ENCODE results near the gene BTBD1.

BTBD1 gene

DNA sequence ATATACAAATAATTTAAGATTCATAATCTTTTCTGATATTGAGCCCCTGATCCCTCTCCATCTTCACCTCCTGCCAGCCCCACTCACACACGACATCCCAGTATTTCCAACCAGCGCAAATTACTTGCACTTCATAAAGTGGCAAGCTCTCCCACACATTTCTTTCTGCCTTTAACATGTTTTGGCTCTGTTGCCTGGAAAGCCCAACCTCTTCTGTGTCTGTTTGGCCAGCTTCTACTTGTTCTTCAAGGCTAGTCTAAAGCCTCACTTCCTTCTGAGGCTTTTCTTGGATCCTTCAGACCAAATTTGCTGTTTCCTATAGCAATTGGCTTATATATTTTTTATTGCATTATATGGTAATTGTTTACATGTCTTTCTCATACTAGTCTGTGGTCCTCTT, 35.3 kb upstream of the BTBD1 start:
- H3K27ac ChIP-seq (ENCODE audit: extremely low read depth, low read depth, low read length), result no peak overlapping the region
- H3K4me1 ChIP-seq (ENCODE audit: control insufficient read depth, insufficient read depth, low read length), result no peaks in the 10 kb centered on the region
- CTCF ChIA-PET, result interaction anchor here (0.6 kb wide), 1 partner anchor 1015 kb away, joined by 3 read pairs; no protein-coding TSS in a partner anchor
- no peaks in the 10 kb centered on the region for H3K36me3 ChIP-seq (ENCODE audit: control insufficient read depth in 2 of 2, insufficient read depth in 1 of 2, low read length in 2 of 2)
- POLR2A ChIA-PET, result no interaction called here
- H3K9me3 ChIP-seq (ENCODE audit: control insufficient read depth, insufficient read depth, low read depth, low read length), result no peaks in the 10 kb centered on the region
- TF ChIP-seq ZNF324 (tag by site-specific recombination; IDR thresholded peaks at IDR 0.05), result no peak
- TF ChIP-seq, protein P1, sequence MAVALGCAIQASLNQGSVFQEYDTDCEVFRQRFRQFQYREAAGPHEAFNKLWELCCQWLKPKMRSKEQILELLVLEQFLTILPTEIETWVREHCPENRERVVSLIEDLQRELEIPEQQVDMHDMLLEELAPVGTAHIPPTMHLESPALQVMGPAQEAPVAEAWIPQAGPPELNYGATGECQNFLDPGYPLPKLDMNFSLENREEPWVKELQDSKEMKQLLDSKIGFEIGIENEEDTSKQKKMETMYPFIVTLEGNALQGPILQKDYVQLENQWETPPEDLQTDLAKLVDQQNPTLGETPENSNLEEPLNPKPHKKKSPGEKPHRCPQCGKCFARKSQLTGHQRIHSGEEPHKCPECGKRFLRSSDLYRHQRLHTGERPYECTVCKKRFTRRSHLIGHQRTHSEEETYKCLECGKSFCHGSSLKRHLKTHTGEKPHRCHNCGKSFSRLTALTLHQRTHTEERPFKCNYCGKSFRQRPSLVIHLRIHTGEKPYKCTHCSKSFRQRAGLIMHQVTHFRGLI (tag by site-specific recombination; IDR thresholded peaks at IDR 0.05), result peak; percentile 71
- H3K4me3 ChIP-seq (ENCODE audit: low read depth, low read length), result no peak overlapping the region

DNA sequence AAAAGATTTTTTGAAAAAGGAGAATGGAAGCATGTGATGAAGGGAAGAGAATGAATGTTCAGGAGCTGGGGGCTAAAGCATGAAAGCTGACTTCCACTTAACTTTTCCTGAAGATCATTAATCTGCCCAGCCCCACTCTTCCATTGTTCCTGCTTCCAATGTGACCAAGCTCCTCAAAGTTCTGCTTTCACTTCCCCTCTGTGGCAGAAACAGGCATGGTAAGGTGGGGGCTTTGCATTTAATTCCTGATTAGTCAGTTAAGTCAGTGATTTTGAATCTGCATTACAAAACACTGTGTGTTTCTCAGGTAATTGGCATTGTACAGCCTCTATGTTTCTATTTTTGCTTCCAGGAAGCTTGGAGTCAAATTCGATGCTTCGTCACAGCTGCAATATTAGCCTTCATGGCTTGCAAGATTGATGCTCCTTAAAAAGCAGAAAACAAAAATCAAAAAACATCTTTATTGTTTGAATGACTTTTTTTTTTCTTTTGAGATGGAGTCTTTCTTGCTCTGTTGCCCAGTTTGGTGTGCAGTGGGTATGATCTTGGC, 33.1 kb upstream of the BTBD1 start:
- CTCF ChIA-PET, result interaction anchor here (1.0 kb wide), 1 partner anchor 14 kb away, joined by 4 read pairs; no protein-coding TSS in a partner anchor
- no peak overlapping the region for H3K27ac ChIP-seq (ENCODE audit: extremely low read depth, low read depth, low read length)
- H3K4me3 ChIP-seq (ENCODE audit: low read depth, low read length), result no peak overlapping the region
- POLR2A ChIA-PET, result no interaction called here
- TF ChIP-seq ZNF501 (tag by site-specific recombination; IDR thresholded peaks at IDR 0.05) (no peak), ZNF664 (tag by site-specific recombination; IDR thresholded peaks at IDR 0.05) (no peak), ZNF658 (tag by site-specific recombination; IDR thresholded peaks at IDR 0.05) (no peak), KLF10 (tag by site-specific recombination; IDR thresholded peaks at IDR 0.05) (no peak), ZNF335 (tag by site-specific recombination; conservative IDR thresholded peaks at IDR 0.05) (no peak), ZNF654 (tag by site-specific recombination; IDR thresholded peaks at IDR 0.05; ENCODE audit: low read depth) (no peak), ZNF132 (tag by site-specific recombination; IDR thresholded peaks at IDR 0.05; ENCODE audit: borderline replicate concordance) (no peak), IKZF3 (tag by site-specific recombination; IDR thresholded peaks at IDR 0.05) (no peak), ZNF10 (tag by site-specific recombination; IDR thresholded peaks at IDR 0.05) (no peak), ZNF561 (tag by site-specific recombination; IDR thresholded peaks at IDR 0.05; ENCODE audit: borderline replicate concordance) (no peak)
- TF ChIP-seq, protein P1 (tag by site-specific recombination; IDR thresholded peaks at IDR 0.05), result no peak
- TF ChIP-seq, protein P2, sequence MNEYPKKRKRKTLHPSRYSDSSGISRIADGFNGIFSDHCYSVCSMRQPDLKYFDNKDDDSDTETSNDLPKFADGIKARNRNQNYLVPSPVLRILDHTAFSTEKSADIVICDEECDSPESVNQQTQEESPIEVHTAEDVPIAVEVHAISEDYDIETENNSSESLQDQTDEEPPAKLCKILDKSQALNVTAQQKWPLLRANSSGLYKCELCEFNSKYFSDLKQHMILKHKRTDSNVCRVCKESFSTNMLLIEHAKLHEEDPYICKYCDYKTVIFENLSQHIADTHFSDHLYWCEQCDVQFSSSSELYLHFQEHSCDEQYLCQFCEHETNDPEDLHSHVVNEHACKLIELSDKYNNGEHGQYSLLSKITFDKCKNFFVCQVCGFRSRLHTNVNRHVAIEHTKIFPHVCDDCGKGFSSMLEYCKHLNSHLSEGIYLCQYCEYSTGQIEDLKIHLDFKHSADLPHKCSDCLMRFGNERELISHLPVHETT (tag by site-specific recombination; IDR thresholded peaks at IDR 0.05), result no peak
- TF ChIP-seq, protein P3, sequence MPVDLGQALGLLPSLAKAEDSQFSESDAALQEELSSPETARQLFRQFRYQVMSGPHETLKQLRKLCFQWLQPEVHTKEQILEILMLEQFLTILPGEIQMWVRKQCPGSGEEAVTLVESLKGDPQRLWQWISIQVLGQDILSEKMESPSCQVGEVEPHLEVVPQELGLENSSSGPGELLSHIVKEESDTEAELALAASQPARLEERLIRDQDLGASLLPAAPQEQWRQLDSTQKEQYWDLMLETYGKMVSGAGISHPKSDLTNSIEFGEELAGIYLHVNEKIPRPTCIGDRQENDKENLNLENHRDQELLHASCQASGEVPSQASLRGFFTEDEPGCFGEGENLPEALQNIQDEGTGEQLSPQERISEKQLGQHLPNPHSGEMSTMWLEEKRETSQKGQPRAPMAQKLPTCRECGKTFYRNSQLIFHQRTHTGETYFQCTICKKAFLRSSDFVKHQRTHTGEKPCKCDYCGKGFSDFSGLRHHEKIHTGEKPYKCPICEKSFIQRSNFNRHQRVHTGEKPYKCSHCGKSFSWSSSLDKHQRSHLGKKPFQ (tag by site-specific recombination; IDR thresholded peaks at IDR 0.05), result no peak
- H3K4me1 ChIP-seq (ENCODE audit: control insufficient read depth, insufficient read depth, low read length), result no peaks in the 10 kb centered on the region
- H3K9me3 ChIP-seq (ENCODE audit: control insufficient read depth, insufficient read depth, low read depth, low read length), result no peaks in the 10 kb centered on the region
- no peaks in the 10 kb centered on the region for H3K36me3 ChIP-seq (ENCODE audit: control insufficient read depth in 2 of 2, insufficient read depth in 1 of 2, low read length in 2 of 2)

DNA sequence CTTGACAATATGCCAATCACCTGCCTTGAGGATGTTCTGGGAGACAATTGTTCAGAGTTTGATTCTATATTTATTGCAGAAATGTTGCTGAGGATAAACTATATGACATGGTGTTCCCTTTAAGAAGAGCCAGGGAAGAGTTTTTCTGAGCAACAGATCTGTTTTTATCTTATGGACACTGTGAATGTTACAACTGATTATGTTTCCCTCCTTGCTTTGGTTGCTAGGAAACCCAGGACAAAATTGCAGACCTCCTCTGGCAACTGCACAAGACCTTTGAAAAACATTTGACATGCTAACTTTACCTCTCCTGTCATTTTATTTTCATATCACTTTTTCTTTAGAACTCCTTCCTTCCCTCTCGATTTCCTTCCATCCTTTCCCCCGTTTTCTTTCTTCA, 32.2 kb upstream of the BTBD1 start:
- Histone ChIP-seq H3K27ac (ENCODE audit: extremely low read depth, low read depth, low read length) (no peak overlapping the region), H3K4me1 (ENCODE audit: control insufficient read depth, insufficient read depth, low read length) (no peaks in the 10 kb centered on the region), H3K4me3 (ENCODE audit: low read depth, low read length) (no peak overlapping the region), H3K9me3 (ENCODE audit: control insufficient read depth, insufficient read depth, low read depth, low read length) (no peaks in the 10 kb centered on the region), H3K36me3 (ENCODE audit: control insufficient read depth in 2 of 2, insufficient read depth in 1 of 2, low read length in 2 of 2) (no peaks in the 10 kb centered on the region)
- ChIA-PET POLR2A (no interaction called here), CTCF (no interaction called here)
- peak; percentile 72; the same call in 1 of the 2 replicates for TF ChIP-seq PRDM1 (tag by site-specific recombination; IDR thresholded peaks at IDR 0.05)
- TF ChIP-seq, protein P4, sequence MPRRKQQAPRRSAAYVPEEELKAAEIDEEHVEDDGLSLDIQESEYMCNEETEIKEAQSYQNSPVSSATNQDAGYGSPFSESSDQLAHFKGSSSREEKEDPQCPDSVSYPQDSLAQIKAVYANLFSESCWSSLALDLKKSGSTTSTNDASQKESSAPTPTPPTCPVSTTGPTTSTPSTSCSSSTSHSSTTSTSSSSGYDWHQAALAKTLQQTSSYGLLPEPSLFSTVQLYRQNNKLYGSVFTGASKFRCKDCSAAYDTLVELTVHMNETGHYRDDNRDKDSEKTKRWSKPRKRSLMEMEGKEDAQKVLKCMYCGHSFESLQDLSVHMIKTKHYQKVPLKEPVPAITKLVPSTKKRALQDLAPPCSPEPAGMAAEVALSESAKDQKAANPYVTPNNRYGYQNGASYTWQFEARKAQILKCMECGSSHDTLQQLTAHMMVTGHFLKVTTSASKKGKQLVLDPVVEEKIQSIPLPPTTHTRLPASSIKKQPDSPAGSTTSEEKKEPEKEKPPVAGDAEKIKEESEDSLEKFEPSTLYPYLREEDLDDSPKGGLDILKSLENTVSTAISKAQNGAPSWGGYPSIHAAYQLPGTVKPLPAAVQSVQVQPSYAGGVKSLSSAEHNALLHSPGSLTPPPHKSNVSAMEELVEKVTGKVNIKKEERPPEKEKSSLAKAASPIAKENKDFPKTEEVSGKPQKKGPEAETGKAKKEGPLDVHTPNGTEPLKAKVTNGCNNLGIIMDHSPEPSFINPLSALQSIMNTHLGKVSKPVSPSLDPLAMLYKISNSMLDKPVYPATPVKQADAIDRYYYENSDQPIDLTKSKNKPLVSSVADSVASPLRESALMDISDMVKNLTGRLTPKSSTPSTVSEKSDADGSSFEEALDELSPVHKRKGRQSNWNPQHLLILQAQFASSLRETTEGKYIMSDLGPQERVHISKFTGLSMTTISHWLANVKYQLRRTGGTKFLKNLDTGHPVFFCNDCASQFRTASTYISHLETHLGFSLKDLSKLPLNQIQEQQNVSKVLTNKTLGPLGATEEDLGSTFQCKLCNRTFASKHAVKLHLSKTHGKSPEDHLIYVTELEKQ (tag by site-specific recombination; IDR thresholded peaks at IDR 0.05; ENCODE audit: borderline replicate concordance), result no peak

All from HEK293 (cell line).